Subcutaneous abdominal adipose tissue (tissue), 5 donors: ENCODE results near the gene MCCC1.
A peak's percentile ranks its signal among the peaks of the same experiment; 100 is the strongest.

Experiments
- H3K27ac ChIP-seq: one replicate; pipeline ENCODE4 v1.7.0; 2013; ENCODE audit warnings: low read depth, mild to moderate bottlenecking, inconsistent platforms, low read length, moderate library complexity
- H3K27me3 ChIP-seq, 5 donors: one replicate each; pipeline ENCODE4 v1.7.0; 2013; ENCODE audit warnings: low read length in 5 of 5, inconsistent platforms in 1 of 5; ENCODE audit not compliant: control insufficient read depth in 5 of 5, insufficient read depth in 4 of 5
- H3K36me3 ChIP-seq, 5 donors: one replicate each; pipeline ENCODE4 v1.7.0; 2013; ENCODE audit warnings: low read length in 5 of 5; ENCODE audit not compliant: control insufficient read depth in 5 of 5, insufficient read depth in 5 of 5
- H3K4me1 ChIP-seq, 5 donors: one replicate each; pipeline ENCODE4 v1.7.0; 2013; ENCODE audit warnings: low read length in 5 of 5, mild to moderate bottlenecking in 3 of 5, moderate library complexity in 1 of 5; ENCODE audit not compliant: control insufficient read depth in 5 of 5, insufficient read depth in 5 of 5
- H3K4me3 ChIP-seq, 5 donors: one replicate each; pipeline ENCODE4 v1.7.0; 2013; ENCODE audit warnings: low read length in 5 of 5, low read depth in 1 of 5
- H3K9ac ChIP-seq, 5 donors: one replicate each; pipeline ENCODE4 v1.7.0; 2013; ENCODE audit warnings: low read length in 5 of 5, mild to moderate bottlenecking in 4 of 5, moderate library complexity in 3 of 5
- H3K9me3 ChIP-seq, 5 donors: one replicate each; pipeline ENCODE4 v1.7.0; 2013; ENCODE audit warnings: low read length in 5 of 5; ENCODE audit not compliant: control insufficient read depth in 5 of 5
- donor health status: healthy.
- donor health status: healthy.
- donor health status: healthy.
- donor health status: healthy.
- donor health status: healthy.

The MCCC1 gene

GRCh38 chr3:182979103-182979673 lies 120.1 kb downstream of the MCCC1 start:
- peaks cover 0 to 24% (median 23%) of the 10 kb centered on the region in 5 donors for H3K4me1 ChIP-seq
- peak overlapping the region; percentile 40 for H3K27ac ChIP-seq
- peak overlapping the region; percentile 65 to 85 (median 84) for H3K4me3 ChIP-seq
- H3K27me3 ChIP-seq: no peaks in the 10 kb centered on the region
- H3K9me3 ChIP-seq: no peaks in the 10 kb centered on the region
- H3K36me3 ChIP-seq: no peaks in the 10 kb centered on the region
- peak overlapping the region; percentile 57 to 87 (median 76) for H3K9ac ChIP-seq

- no peaks in the 10 kb centered on the region for H3K9me3 ChIP-seq
- peaks cover 0 to 23% (median 22%) of the 10 kb centered on the region in 5 donors for H3K4me1 ChIP-seq
- peak overlapping the region in 2 of 5 donors; percentile 20 to 57 for H3K9ac ChIP-seq
- no peaks in the 10 kb centered on the region for H3K27me3 ChIP-seq
- no peak overlapping the region for H3K27ac ChIP-seq
- H3K4me3 ChIP-seq: peak overlapping the region in 1 of 5 donors; percentile 76
- no peaks in the 10 kb centered on the region for H3K36me3 ChIP-seq
Observed at GRCh38 chr3:182978387-182978786, 120.9 kb downstream of the MCCC1 start.

- Histone ChIP-seq H3K9ac (no peak overlapping the region), H3K27ac (no peak overlapping the region), H3K27me3 (no peaks in the 10 kb centered on the region), H3K9me3 (no peaks in the 10 kb centered on the region), H3K4me3 (no peak overlapping the region), H3K4me1 (peaks cover 0 to 13% (median 4%) of the 10 kb centered on the region in 5 donors), H3K36me3 (no peaks in the 10 kb centered on the region)
Observed at GRCh38 chr3:182973047-182973446, 126.2 kb downstream of the MCCC1 start.

- H3K4me3 ChIP-seq: no peak overlapping the region
- H3K9me3 ChIP-seq: no peaks in the 10 kb centered on the region
- no peaks in the 10 kb centered on the region for H3K27me3 ChIP-seq
- no peak overlapping the region for H3K27ac ChIP-seq
- H3K9ac ChIP-seq: no peak overlapping the region
- H3K4me1 ChIP-seq: peaks cover 0 to 19% (median 4%) of the 10 kb centered on the region in 5 donors
- H3K36me3 ChIP-seq: no peaks in the 10 kb centered on the region
Observed at GRCh38 chr3:182972387-182972786, 126.9 kb downstream of the MCCC1 start.

- Histone ChIP-seq H3K9me3 (no peaks in the 10 kb centered on the region), H3K4me1 (peaks cover 0 to 22% (median 4%) of the 10 kb centered on the region in 5 donors), H3K9ac (no peak overlapping the region), H3K4me3 (no peak overlapping the region), H3K27ac (no peak overlapping the region), H3K36me3 (no peaks in the 10 kb centered on the region), H3K27me3 (no peaks in the 10 kb centered on the region)
Observed at GRCh38 chr3:182971637-182972036, 127.7 kb downstream of the MCCC1 start.

GRCh38 chr3:182970811-182971418 lies 128.4 kb downstream of the MCCC1 start:
- Histone ChIP-seq H3K9ac (no peak overlapping the region), H3K36me3 (no peaks in the 10 kb centered on the region), H3K4me1 (peaks cover 2 to 28% (median 6%) of the 10 kb centered on the region in 5 donors), H3K9me3 (no peaks in the 10 kb centered on the region), H3K27ac (no peak overlapping the region), H3K27me3 (no peaks in the 10 kb centered on the region), H3K4me3 (no peak overlapping the region)

GRCh38 chr3:182969853-182970252 lies 129.4 kb downstream of the MCCC1 start:
- H3K4me1 ChIP-seq: peaks cover 3 to 31% (median 9%) of the 10 kb centered on the region in 5 donors
- no peaks in the 10 kb centered on the region for H3K9me3 ChIP-seq
- no peaks in the 10 kb centered on the region for H3K27me3 ChIP-seq
- no peaks in the 10 kb centered on the region for H3K36me3 ChIP-seq
- H3K9ac ChIP-seq: no peak overlapping the region
- no peak overlapping the region for H3K4me3 ChIP-seq
- H3K27ac ChIP-seq: no peak overlapping the region

GRCh38 chr3:182969277-182969676 lies 130.0 kb downstream of the MCCC1 start:
- Histone ChIP-seq H3K9me3 (no peaks in the 10 kb centered on the region), H3K9ac (no peak overlapping the region), H3K27ac (no peak overlapping the region), H3K36me3 (no peaks in the 10 kb centered on the region), H3K4me1 (peaks cover 3 to 31% (median 9%) of the 10 kb centered on the region in 5 donors), H3K27me3 (no peaks in the 10 kb centered on the region), H3K4me3 (no peak overlapping the region)

- no peaks in the 10 kb centered on the region for H3K9me3 ChIP-seq
- H3K27me3 ChIP-seq: no peaks in the 10 kb centered on the region
- no peak overlapping the region for H3K27ac ChIP-seq
- no peak overlapping the region for H3K4me3 ChIP-seq
- no peak overlapping the region for H3K9ac ChIP-seq
- H3K36me3 ChIP-seq: no peaks in the 10 kb centered on the region
- peaks cover 3 to 32% (median 9%) of the 10 kb centered on the region in 5 donors for H3K4me1 ChIP-seq
Observed at GRCh38 chr3:182967218-182968204, 131.8 kb downstream of the MCCC1 start.
